ENCODE results near the gene PLCB1.
"Not testable (repeated sequence)": the region's sequence is repeated elsewhere in the genome, so short reads cannot be mapped to it uniquely, and the experiment has no call there.

GRCh38 chr20:8114612-8115011 is 17.5 kb upstream of the PLCB1 start:
- TF ChIP-seq CTCF, POLR2AphosphoS5 (IDR thresholded peaks at IDR 0.05): not testable (repeated sequence)

All from breast epithelium (tissue), 3 donors.